Bronchial epithelial cell (primary cell): ENCODE results near the gene RIBC1. TPM values are rescaled to one million over a fixed set of nuclear protein-coding genes. Genes with fewer than 3 reads are reported as not detected.
"Not testable (repeated sequence)": the region's sequence is repeated elsewhere in the genome, so short reads cannot be mapped to it uniquely, and the experiment has no call there.

ENCODE experiments used
- DNase-seq: peaks from one replicate; pipeline ENCODE4 v3.0.0-alpha.2; 2010; ENCODE audit warnings: low read depth
- FAIRE-seq: peaks from 2 replicates; lab custom pipeline; 2011; peaks lifted over from hg19 to GRCh38; lab: Jason Lieb, UNC
- H3K27me3 ChIP-seq: 2 replicates; pipeline ENCODE4 v1.5.1; 2011; ENCODE audit warnings: low read length; ENCODE audit not compliant: control insufficient read depth, insufficient read depth
- H3K36me3 ChIP-seq: 2 replicates; pipeline ENCODE4 v1.5.1; 2011; ENCODE audit warnings: low read length; ENCODE audit not compliant: control insufficient read depth, insufficient read depth
- H3K4me3 ChIP-seq: 2 replicates; pipeline ENCODE4 v1.5.1; 2011; ENCODE audit warnings: mild to moderate bottlenecking, low read depth, low read length, control low read depth
- total RNA-seq: library from RNA; depleted of rRNA; stranded (reverse); fragments of >200 nt; gene quantifications from 2 replicates; pipeline ENCODE4 v1.2.1, GENCODE V29; 2014
- TF ChIP-seq, protein P1 (sequence below): IDR thresholded peaks from 2 replicates; pipeline ENCODE4 v1.5.1; 2011; ENCODE audit warnings: mild to moderate bottlenecking, moderate library complexity, low read length, control low read depth, inconsistent platforms; ENCODE audit not compliant: insufficient read depth, severe bottlenecking

Gene RIBC1
- total RNA-seq, 1 donor from 2014 or later = 0.26 TPM

DNA sequence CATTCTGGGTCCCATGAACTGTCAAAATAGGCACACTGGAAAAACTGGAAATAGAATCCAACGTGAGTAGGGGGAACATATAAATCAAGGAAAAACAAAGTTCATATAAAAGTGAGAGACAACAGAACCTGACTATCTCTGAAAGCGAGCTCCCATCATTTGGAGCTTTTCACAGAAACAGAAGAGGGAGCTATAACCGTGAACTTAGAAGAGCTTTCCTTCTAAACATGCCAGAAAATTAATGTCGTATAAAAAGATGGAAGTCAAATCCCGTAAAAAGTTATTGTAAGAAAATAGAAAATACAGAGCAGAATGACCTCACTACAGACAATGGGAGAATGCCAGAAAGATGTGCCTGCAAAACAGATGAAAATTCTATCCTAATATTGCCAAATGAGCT, 35.4 kb downstream of the RIBC1 start:
- Histone ChIP-seq H3K4me3 (no peak overlapping the region), H3K27me3 (no peaks in the 10 kb centered on the region), H3K36me3 (no peaks in the 10 kb centered on the region)
- no peak for FAIRE-seq
- no peak for DNase-seq
- TF ChIP-seq, protein P1, sequence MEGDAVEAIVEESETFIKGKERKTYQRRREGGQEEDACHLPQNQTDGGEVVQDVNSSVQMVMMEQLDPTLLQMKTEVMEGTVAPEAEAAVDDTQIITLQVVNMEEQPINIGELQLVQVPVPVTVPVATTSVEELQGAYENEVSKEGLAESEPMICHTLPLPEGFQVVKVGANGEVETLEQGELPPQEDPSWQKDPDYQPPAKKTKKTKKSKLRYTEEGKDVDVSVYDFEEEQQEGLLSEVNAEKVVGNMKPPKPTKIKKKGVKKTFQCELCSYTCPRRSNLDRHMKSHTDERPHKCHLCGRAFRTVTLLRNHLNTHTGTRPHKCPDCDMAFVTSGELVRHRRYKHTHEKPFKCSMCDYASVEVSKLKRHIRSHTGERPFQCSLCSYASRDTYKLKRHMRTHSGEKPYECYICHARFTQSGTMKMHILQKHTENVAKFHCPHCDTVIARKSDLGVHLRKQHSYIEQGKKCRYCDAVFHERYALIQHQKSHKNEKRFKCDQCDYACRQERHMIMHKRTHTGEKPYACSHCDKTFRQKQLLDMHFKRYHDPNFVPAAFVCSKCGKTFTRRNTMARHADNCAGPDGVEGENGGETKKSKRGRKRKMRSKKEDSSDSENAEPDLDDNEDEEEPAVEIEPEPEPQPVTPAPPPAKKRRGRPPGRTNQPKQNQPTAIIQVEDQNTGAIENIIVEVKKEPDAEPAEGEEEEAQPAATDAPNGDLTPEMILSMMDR = no peak

DNA sequence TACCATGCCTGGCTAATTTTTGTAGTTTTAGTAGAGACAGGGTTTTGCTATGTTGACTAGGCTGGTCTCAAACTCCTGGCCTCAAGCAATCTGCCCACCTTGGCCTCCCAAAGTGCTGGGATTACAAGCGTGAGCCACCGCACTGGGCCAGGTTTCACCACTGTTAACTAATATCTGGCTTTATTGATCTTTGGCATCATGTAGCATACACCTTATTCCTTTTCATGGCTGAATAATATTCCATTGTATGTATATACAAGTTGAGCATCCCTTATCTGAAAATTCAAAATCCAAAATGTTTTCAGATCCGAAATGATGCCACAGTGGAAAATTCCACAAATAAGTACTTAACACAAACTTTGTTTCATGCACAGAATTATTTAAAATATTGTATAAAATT, 46.0 kb downstream of the RIBC1 start:
- H3K4me3 ChIP-seq, DNase-seq, FAIRE-seq, H3K27me3 ChIP-seq, H3K36me3 ChIP-seq: not testable (repeated sequence)

DNA sequence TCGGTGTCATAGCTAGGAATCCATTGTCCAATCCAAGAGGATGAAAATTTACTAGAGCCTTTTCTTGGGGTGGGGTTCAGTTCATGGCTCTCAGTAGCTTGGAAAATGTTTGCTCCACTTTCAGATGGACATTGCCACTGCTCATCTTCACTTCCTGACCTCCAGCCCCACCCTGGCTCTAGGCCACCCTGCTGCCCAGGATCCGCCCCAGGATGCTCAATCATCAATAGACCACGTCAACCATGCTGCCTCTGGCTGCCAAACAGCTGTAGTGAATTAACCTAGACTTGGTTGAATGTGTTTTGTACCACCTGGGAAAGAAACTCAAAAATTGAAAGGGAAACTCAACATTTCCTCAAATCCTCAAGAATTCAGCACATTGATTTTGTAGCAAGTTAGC, 48.7 kb downstream of the RIBC1 start:
- TF ChIP-seq, protein P1 = no peak
- no peak for DNase-seq
- no peaks in the 10 kb centered on the region for H3K27me3 ChIP-seq
- H3K4me3 ChIP-seq = no peak overlapping the region
- H3K36me3 ChIP-seq = no peaks in the 10 kb centered on the region
- no peak for FAIRE-seq

DNA sequence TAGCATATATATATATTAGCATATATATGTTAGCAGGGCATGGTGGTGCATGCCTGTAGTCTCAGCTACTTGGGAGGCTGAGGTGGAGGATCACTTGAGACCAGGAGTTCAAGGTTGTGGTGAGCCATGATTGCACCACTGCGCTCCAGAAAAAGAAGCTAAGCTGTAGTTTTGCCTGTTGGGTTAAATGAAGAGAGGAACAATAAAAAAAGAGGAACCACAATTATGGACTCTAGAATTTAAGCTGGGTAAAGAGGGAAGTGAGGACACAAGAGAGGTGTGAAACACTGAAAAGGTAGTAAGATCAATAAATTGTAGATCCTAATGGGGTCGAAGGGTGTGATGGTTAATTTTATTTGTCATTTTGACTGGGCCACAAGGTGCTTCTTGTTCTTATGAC, 52.0 kb downstream of the RIBC1 start:
- FAIRE-seq = no peak
- Histone ChIP-seq H3K27me3 (no peaks in the 10 kb centered on the region), H3K4me3 (no peak overlapping the region), H3K36me3 (no peaks in the 10 kb centered on the region)
- TF ChIP-seq, protein P1 = no peak
- no peak for DNase-seq

DNA sequence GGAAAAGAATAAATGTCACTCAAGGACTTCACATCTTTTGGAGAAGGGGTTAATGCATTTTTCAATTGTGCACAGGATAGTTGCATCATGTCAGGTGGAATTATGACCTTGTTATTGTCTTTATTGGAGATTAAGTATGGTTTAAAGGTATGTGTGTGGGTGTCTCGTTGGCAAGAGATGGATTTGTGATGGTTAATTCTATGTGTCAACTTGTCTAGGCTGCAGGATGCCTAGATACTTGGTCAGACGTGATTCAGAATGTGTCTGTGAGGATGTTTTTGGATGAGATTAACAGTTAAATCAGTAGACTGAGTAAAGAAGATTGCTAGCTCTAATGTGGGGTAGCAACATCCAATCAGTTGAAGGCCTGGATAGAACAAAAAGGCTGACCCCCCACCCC, 53.7 kb downstream of the RIBC1 start:
- FAIRE-seq (peak; percentile 68), DNase-seq (peak; percentile 91)
- no peak overlapping the region for H3K4me3 ChIP-seq
- H3K27me3 ChIP-seq = no peaks in the 10 kb centered on the region
- TF ChIP-seq, protein P1 = no peak
- H3K36me3 ChIP-seq = no peaks in the 10 kb centered on the region

DNA sequence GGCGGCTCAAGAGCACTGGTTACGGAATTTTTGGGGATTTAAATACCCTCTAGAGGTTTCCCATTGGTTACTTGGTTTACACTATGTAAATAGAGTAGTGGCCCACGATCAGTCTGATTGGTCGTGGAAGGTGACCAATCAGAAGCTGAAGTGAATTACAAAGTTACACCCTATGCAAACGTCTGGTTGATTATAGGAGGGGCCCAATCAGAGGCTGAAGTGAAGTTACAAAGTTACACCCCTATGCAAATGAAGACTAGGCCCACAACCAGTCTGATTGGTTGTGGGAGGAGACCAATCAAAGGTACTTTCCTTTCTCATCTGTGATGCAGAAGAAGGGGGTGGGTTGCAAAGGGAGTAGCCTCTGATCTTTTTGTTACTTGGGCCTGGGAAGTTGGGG, 56.6 kb downstream of the RIBC1 start:
- DNase-seq (peak; percentile 18), FAIRE-seq (no peak)
- H3K36me3 ChIP-seq = no peaks in the 10 kb centered on the region
- TF ChIP-seq, protein P1 = no peak
- no peak overlapping the region for H3K4me3 ChIP-seq
- H3K27me3 ChIP-seq = no peaks in the 10 kb centered on the region

Other genes starting within 250 kb of the RIBC1 start
- gene KDM5C, start 197.7 kb upstream of the RIBC1 start, total RNA-seq = 64.5 and 151 TPM in 2 replicates
- gene IQSEC2, start 141.3 kb upstream of the RIBC1 start, total RNA-seq = 3.4 and 5.9 TPM in 2 replicates
- 9.0 and 15.0 TPM in 2 replicates for gene SMC1A, start 219 bp upstream of the RIBC1 start, total RNA-seq
- gene HSD17B10, start 11.5 kb downstream of the RIBC1 start, total RNA-seq = 70.0 and 75.9 TPM in 2 replicates